Stimulated activated CD8-positive, alpha-beta memory T cell treated with anti-CD3 and anti-CD28 coated beads, Interleukin-15, amount 100 ng/mL, for 24 hours (primary cell): ENCODE data around the gene SMC2.
A peak's percentile ranks its signal among the peaks of the same experiment; 100 is the strongest.

Experiments used
- DNase-seq: peaks from one replicate; pipeline ENCODE4 v3.0.0-alpha.2; 2020; ENCODE audit warnings: low read depth

SMC2 gene

DNA sequence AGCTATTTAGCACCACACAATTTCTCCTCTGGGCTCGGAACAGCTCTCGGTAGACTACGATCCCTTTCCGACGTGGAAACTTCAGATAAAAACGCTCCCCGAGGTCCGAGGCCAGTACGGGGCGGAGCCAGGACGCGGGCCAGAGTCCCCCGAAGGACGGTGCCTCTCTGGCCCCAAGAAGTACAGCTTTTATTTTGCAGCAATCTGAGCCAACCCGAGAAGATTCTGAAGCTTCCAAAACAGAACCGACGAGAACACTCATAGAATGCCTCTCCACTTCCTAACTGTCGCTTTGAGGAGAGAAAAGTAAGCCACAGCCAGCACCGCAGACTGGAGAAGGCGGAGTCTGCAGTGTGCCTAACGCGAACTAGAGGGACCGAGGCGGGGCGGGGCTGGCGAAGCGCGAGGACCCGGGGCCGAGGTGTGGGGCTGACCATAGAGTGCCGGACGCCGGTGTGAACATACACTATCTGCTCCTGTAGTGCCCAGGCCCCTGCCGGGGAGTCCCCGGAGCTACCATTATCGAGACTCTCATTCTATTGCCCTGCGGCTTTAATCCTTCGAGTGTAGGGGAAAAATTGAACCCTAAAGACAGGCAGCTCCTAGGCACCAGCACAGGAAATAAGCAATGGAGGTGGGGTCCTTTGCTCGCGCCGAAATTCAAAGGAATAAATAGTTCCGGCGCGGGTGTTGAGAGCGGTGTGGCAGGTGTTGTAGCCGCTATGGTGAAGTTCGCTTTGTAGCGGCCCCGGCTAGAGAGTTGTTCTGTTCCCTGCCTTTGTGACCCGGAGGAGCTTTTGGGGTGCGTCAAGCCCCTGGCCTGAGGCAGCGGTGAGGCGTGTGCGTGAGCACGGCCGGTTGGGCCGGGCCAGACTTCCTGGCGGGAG lies at the start of gene SMC2:
Gene SMC2 (plus strand): TSS at position 663 of the 887 bp plus-strand sequence. CDS start 1,076 bp downstream, outside the sequence.
- peak; percentile 75 for DNase-seq

DNA sequence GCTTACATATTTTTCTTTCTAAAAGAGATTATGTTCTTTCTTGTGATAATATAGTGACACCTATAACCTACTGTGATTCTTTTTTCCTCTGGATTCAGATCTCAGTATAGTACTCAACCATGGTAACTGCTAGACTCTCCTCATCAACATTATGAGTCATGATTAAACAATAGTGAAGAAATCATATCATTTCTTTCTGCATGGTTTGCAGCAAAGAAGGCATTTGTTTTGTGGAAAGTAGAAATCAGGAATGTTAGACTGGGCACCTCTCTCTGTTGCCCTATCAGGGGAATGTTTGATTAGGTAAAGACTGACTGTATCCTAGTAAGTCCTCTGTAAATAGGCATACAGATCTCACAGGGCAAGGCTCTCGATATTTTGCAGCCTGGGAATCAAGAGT lies 25.6 kb upstream of the SMC2 start:
- no peak for DNase-seq

DNA sequence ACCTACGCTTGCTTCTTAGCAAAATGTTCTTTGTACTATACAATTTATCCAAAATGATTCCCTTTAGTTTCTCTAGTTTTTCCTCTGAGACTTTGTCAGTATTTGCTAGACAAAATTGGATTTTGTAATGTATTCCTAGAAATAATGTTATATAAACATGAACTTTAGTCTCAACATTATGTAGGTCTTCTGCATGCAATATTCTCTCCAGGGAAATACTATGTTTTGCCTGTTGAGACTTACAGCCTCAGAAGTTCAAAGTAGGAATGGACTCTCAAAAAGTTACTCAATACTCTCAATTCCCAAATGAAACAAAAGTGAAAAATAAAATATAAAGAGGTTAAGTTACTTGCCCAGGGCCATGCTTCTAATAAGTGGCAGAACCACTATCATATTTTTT lies 24.8 kb upstream of the SMC2 start:
- no peak for DNase-seq

DNA sequence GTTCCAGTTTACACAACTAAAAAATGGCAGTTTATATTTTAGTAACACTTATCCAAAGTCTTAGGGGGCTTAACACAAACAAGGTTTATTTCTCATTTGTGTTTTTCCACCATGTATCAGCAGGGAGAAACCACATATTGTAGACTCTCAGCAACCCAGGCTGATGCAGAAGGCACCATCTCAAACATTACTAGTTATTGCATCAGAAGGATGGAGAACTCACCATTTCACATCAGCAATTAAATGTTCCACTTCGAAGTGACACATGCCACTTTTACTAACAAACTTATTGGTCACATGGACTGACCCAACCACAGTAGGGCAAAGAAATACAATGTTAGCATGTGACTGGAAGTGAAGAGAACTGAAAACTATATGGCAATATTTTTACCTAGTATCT lies 22.5 kb upstream of the SMC2 start:
- no peak for DNase-seq

DNA sequence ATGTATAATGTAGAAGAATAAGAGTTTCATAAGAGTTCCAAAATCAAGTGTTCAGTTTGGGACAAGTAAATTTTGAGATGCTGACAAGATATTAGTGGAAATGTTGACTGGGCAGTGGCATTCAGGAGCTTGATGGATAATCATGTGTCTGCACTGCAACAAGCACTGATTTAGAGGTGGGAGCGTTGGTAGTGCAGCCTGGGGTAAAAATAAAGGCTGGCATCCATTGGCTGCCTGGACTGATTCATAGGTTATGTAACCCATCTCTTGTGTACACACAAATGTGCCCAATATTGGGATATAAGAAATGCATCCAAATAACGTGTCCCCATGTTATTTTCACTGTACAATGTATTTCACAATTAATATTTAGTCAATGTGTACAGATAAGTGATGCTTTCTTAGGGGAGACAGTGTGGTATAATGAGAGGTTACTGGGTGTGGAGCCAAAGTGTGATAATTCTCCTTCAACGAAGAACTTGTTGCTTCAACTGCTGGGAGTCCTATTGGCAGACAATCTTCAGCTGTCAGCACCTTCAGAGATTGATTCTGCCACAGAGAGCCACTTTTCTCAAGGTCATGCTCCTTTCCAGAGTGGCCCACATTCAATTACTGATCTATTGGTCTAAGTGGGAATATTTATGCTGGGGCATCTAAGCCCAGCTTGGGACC lies 20.9 kb upstream of the SMC2 start:
- DNase-seq, result no peak

DNA sequence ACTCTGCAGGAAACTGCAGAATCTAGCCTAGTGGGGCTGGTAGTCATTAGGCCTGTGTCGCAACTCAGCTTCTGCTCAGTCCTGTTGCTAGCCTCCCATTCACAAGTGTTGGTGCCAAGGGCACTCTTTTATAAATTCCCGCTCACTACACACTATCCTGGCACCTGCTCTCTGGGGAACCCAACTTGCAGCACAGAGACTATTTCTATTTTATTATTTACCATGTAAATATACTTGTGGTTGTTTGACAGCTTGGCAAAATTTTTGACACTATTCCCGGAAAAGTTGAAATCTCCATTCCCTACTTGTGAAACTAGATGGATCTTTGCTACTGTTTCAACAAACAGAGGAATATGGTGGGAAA lies 20.4 kb upstream of the SMC2 start:
- DNase-seq, result no peak

DNA sequence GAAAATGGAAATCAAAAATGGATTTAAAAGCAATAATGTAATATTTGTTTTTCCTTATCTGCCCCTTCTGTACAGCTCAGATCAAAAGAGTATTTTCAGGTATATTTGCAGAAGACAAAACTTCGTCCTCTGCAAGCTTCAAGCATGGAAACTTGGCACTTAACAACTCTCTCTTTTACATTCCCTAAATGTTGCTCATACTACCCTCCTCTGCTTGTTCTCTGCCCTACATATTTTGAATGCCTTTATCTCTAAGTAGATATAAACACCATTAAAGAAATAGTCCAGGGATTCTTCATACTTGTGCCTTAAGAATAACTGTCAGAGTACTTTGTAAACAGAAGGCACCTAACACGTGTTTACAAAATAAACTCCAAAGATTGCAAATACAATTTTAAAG lies 19.2 kb upstream of the SMC2 start:
- no peak for DNase-seq

DNA sequence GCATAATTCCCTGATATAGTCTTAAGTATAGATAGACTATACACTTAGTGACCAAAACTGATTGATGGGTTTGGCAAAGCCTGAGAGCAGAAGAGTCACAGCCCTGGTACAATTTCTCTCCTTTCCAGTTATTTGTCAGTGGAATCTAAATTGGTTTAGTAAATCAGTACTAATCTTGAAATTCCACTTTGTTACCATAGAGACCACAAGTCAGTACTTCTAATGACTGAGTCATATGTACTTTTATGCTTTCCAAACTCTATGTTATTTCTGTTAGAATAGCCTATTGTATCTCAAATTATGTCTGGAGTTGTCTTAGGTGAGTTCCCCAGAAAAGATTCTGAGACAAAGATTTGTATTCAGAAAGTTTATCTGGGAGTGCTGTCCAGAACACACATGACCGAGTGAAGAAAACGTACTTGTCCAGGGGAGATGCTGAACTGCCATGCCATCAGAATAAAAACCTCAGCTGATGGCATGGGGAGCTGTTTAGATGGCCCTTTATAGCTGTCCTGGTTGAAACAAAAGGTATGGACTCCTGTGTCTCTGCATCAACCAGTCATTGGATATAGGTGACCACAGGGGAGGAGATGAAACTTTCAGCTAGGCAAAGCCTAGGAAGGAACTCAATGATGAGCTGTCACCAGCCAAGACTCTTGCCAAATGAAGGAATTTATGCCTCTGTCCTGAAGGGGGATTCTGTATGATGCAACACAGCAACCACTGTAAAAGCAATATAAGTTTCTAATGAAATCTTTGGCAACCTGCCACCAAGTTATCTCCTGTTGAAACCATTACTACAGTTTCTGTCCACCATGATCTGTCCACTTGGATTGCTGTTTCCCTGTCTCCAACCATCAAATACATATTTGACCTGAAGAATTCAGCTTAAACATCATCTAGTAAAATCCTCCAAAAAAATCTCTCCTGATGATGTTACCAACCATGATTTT lies 18.0 kb upstream of the SMC2 start:
- no peak for DNase-seq

DNA sequence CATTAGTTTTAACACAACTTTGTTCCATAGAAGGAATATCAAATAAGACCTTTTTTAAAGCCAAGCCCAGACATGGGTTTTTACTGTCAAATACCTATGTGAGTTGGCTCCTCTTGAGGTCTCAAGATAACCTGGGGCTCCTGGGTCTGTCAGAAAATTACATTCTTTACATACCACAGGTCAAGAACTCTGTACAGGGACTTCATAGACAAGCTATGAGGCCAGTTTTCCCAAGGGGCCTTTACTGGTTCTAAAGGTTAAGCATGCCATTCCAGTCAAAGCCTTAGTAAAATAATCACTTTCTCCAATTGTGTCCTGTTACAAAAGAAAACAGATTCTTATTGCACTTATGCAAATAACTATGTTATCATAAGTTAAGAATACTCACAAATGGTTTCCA lies 15.5 kb upstream of the SMC2 start:
- DNase-seq, result no peak

DNA sequence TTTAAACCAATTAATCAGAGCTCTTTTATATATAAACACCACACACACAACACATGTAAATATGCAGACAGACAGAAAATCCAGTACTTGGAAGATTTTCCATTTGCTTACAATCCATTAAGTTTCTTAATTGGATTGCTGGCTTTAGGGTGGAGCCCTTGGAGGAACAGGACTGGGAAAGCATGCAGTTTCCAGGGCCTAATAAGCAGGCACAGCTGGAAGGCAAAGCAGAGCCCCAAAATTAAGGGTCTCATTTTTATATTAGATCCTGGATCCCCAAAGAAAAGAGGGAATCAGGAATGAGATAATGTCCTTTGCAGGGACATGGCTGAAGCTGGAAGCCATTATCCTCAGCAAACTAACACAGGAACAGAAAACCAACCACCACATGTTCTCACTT lies 13.1 kb upstream of the SMC2 start:
- no peak for DNase-seq

DNA sequence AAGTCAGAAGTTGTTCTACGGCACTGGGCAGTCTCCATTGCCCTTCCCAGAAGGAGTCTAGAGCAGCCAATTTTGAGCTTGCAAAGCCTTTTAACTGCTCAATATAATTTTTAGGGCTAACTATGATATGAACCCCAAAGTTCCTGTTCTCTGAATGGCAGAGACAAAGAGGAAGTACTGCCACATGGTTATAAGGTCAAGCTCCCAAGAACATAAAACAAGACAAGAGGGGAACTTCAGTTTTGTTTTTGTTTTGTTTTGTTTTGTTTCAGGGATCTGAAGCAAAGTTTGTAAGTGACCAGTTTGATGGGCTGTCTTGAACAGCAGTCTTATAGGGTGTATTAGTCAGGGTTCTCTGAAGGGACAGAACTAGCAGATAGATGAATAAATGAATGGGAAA lies 11.9 kb upstream of the SMC2 start:
- DNase-seq, result no peak

DNA sequence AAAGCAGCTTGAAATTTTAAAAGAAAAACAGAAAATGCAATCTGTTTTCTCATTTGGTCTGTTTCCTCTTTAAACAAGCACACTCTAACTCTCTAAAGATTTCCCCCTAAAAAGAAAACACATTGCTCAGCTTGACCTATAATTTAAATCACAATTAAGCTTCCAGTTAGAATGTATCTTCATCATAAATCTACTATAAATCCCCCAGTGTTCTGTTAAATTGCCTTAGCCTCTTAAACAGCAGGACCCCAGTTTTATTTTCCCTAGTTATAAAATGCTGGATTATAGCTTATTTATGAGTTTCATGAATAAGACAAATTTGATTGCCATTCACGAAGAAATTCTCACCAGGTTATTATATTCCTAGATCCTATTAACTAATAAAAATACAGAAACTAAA lies 8.6 kb upstream of the SMC2 start:
- DNase-seq, result no peak

DNA sequence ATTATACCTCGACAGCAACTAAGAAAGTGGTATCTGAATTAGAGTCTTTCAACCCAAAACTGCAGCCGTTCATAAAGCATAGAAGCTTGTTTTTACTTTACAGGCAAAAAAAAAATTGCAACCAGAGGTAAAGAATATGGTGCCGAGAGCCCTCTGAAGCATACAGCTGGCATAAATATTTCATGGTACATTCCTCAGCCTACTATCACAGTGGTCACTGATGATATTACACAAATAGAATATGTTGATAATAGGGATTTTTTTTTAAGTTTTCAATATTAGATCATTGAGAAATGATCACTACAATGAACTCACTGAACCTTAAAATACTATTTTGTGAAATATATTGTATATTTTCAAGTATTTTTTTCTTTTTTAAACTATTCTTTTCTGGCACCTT lies 6.2 kb upstream of the SMC2 start:
- DNase-seq, result no peak

DNA sequence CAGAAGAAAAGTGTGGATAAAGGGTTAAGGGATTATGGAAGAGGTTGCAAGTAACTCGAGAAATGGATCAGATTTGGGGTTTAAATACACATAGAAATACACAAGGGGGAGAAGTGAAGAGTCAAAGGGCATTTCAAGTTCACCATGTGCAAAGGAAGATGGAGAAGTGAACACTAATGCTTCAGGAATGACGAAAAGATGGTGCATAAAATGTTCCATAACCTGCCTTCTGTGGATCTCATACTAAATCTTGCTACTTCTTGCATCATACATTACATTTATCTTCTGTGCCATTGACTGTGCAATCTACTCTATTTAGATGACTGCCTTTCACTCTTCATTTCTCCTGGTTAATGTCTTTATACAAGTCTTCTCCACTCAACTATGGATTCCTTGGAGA lies 5.7 kb upstream of the SMC2 start:
- DNase-seq, result no peak

DNA sequence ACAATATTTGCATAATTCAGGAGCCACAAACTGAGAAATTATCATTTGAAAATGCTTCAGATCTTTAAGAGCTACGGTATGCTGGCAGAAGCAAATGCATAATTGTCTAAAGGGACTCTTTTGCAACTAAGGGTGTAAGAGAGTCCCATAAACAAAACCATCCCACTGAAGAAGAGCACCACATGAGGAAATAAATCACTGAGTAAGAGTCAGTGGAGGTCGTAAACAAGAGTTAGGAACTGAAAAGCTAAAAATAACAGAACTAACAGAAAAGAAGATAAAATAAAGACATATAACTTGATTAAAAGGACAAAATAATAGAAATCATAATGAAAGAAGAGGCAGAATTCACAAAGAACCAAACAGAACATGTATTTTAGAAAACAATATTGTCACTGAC lies 3.5 kb upstream of the SMC2 start:
- DNase-seq, result no peak

DNA sequence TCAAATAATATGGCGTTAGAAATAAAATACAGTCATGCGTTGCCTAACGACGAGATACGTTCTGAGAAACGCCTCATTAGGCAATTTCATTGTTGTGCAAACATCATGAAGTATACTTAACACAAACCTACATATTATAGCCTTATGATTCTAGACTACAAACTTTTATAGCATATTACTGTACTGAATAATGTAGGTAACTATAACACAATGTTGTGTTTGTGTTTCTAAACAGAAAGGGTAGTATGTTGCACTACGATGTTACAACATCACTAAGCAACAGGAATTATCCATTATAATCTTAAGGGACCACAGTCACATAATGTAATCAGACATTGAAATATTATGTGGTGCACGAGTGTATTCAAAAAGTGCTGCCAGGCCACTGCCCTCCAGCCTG lies 3.0 kb upstream of the SMC2 start:
- DNase-seq, result no peak

DNA sequence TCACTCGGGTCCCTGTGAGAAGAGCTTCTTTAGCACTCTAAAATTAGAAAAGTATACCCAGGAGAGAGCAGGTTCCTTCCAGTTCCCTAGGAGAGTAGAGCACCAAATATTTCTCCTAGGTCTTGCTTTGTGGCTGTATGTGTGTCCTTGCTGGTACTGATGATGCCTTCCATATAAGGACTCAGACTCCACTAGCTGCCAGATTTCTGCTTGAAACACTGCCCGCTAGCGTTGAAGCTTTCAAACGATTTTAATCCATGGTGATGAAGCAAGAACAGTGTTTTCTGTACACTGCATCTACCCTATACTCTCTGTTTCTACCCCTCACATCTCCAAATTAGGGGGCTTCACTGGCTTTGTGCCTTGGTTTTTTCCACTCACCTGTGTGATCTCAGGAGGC lies 2.4 kb upstream of the SMC2 start:
- DNase-seq, result no peak

DNA sequence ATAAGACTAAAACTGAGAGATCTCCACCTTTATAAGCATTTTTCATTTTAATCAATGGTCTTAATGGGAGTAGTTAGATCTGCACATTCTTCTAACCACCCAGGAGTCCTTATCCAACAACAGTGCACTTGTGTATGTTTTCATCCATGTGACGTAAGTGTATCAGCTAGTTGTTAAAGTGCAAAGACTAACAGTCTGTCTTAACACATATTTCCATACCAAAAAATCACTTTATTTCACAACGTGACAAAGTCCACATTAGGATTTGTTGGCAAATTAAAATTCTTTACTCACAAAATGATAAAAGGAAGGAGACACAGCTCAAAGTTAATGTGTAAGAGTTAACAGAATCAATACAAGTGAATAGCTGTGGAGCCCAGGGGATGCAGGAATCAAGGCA lies 1.9 kb upstream of the SMC2 start:
- DNase-seq, result no peak

DNA sequence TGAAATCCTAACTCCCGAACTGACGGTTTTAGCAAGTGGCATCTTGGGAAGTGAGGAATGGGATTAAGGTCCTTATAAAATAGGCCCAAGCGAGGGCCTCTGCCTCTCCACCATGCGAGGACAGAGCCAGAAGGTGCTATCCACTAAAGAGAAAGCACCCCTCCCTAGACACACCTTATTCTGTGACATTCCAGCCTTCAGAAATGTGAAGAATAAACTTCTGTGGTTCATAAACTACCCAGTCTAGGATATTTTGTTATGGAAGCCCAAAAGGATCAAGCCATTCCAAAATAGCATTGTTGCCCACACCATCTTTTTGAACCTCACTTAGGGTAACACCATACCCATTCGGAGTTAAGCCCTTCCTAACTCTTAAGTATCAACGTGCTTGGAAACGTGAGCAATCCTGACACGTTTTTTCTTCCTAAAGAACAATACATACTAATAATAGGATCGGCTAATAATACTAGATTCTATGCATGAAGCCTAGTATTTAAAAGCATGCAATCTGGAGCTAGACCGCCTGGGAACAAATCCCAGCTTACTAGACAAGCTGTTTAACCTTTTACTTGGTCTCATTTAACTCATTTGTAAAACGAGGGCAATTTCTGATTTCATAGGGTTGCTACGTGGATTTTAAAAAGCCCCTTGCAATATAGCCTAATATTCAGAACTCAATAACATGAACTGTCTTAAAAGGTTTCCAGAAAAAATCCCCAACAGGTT lies 1.1 kb upstream of the SMC2 start:
- DNase-seq, result no peak

DNA sequence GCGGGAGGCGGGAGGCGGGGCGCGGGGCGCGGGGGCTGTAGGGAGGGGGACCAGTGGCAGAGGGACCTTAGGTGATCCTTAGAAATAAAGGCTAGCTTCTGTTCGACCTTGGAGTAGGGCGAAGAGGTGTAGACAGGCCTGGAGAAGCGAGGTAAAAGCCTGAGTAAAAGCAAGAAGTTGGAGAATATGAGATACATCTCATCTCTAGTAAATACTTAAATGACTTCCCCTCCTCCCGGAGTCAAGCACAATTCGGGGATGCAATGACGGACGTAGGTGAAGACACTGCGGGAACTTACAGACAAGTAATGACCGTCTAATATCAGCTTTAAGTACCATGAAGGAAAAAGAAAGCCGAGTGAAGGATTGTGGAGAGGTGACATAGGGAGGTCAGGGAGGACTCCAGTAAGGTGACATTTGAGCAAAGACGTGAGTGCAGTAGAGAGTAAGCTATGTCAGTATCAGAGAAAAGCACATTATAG lies 466 bp downstream of the SMC2 start:
- DNase-seq, result no peak

DNA sequence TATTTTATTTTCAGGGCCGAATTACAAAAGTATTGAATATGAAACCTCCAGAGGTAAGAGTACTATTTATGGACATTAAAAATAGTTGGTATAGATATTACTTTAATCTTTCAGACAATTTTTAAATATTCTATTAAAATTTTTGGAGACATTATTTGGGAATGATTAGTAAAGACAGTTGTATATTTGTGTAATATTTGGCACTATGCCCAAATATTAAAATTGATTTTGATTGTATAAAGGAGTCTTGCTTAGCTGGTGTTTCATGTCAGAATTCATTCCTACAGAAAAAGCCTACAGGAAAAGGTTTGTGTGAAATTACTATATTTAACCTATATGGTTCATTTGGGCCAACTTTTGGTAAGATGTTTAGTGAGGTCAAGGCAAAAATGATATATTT lies 5.5 kb downstream of the SMC2 start:
- no peak for DNase-seq

DNA sequence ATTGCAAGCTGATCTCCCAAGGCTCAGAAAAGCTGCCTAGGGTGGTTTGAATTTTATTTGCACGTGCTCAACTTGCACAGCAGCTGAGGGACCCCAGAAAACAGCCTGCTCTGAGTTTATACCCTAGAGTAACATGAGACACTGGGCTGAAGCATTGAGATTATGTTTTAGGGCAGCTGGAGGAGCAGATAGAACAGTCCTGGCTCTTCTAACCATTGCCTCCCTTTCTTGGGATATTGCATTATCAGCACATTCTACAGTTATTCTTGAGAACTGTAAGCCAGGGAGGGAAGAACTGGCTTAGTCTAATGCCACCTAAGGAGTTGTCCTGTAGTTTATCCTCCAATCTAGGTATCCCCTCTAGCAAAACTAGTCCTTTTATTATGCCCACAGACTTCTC lies 10.3 kb downstream of the SMC2 start:
- no peak for DNase-seq
